HG02970 (cell line): ENCODE measurements around the gene CDC37L1.

ENCODE experiments used
- ATAC-seq: cut with Tn5 transposase; IDR thresholded peaks from one replicate; pipeline ENCODE4 v1.9.1; 2021; ENCODE audit warnings: mild to moderate bottlenecking, moderate library complexity, moderate number of reproducible peaks; ENCODE audit not compliant: unreplicated experiment, low FRiP score

CDC37L1 gene

DNA sequence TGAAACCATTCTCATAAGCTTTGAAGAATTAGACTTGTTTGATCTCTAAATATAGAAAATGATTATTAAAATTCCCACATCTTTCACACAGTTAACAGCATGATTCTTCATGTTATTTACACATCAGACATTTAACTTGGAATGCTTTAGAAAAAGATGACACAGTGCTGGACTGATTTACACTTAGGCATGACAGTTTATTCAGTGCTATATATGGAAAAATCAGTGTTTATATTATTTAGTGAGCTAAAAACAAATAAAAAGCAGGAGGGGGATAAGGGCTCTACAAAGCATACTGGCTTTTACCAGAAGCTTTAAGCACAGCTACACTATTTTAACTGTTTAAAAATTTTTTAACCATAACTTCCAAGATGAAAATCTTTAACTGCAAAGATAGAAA is 30.0 kb downstream of the CDC37L1 start:
- ATAC-seq = no peak

GRCh38 chr9:4713849-4714248 is 34.5 kb downstream of the CDC37L1 start:
- no peak for ATAC-seq

GRCh38 chr9:4714266-4715016 is 35.1 kb downstream of the CDC37L1 start:
- no peak for ATAC-seq

DNA sequence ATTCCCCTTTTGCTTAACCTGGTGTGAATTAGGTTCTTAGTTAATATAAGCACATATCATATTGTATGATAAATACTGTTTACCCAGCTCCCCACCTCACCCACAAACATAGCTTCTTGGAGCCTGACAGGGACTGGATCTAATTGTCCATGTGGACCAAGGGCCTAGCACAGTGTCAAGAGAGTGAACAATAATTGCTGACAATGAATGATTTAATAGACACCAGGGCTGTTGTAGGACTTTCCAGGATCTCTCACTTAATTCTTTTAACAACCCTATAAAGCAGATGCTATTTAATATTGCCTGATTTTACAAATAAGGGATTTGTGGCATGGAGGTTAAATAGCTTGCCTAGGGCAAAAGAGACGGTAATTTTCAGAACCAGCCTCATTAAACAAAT is 36.8 kb downstream of the CDC37L1 start:
- no peak for ATAC-seq

- ATAC-seq = no peak
These were observed 38.4 kb downstream of the CDC37L1 start for GRCh38 chr9:4717815-4718214.

DNA sequence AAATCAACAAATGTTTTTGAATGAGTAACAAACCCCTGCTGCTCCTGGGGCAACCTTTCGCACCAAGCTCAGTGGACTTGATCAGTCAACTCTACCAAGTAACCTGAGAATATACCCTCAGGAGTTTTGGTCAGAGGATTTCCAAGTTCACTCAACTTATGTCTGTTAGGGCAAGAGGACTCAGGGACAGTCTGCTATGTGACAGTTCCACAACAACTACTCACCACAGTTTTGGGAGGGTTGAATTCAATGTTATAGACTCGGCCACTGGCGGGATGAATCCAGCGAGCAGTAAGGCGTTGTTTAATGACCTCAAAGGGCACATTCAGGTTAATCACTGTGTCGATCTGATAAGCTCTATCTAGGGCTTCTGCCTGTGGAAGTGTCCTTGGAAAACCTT is 39.5 kb downstream of the CDC37L1 start:
- no peak for ATAC-seq

DNA sequence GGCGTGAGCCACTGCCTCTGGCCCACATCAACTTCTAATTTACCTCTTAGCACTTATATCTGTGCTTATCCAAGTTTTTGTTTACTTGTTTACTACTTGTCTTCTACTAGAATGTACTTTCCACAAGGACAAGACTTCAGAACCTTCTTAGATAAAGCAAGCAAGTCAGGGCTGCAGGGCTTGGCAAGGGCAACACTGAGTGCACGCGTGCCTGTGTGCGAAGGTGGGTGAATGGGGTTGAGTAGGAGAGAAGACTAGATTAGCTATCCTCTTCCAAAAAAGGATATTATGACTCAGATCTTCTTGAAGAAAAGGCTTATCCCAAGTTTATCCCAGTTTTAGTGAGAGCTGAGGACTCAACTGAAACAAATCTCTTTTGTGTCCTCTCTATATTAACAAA is 42.4 kb downstream of the CDC37L1 start:
- no peak for ATAC-seq

- no peak for ATAC-seq
These were observed 46.5 kb downstream of the CDC37L1 start for GRCh38 chr9:4725706-4726442.

GRCh38 chr9:4727593-4727992 is 48.2 kb downstream of the CDC37L1 start:
- no peak for ATAC-seq

GRCh38 chr9:4732890-4733289 is 53.5 kb downstream of the CDC37L1 start:
- ATAC-seq = no peak

GRCh38 chr9:4734150-4734549 is 54.8 kb downstream of the CDC37L1 start:
- ATAC-seq = no peak

DNA sequence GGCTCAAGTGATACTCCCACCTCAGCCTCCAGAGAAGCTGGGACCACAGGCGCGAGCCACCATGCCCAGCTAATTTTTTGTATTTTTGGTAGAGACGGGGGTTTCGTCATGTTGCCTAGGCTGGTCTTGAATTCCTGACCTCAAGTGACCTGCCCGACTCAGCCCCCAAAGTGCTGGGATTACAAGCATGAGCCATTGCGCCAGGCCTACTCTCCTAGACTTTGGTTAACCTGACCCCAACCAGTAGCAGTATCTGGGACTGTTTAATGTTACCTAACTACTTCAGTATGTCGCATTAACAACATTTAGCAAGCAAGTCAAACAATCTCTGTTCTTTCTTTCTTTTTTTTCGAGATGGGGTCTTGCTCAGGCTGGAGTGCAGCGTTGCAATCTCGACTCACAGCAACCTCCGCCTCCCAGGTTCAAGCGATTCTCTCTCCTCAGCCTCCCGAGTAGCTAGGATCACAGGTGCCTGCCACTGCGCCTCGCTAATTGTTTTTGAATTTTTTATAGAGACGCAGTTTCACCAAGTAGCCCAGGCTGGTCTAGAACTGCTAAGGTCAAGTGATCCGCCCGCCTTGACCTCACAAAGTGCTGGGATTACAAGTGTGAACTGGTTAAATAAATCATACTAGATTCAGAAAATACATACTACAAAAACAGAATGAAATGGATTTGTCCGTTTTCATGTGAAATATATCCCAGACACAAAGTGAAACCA is 59.7 kb downstream of the CDC37L1 start:
- no peak for ATAC-seq

GRCh38 chr9:4739587-4740387 is 60.4 kb downstream of the CDC37L1 start:
- ATAC-seq = no peak

DNA sequence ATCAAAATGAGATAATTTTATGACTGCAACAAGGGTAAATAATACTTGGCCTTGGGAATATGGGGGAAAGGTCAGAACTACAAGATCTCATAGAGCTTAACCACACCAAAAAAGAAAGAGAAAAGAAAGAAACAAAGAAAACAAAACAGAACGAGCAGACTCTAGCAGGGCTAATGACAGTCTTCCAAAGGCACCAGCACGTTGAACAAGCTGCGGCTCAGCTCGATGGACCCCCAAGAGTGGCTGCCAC is 60.9 kb downstream of the CDC37L1 start:
- ATAC-seq = no peak

DNA sequence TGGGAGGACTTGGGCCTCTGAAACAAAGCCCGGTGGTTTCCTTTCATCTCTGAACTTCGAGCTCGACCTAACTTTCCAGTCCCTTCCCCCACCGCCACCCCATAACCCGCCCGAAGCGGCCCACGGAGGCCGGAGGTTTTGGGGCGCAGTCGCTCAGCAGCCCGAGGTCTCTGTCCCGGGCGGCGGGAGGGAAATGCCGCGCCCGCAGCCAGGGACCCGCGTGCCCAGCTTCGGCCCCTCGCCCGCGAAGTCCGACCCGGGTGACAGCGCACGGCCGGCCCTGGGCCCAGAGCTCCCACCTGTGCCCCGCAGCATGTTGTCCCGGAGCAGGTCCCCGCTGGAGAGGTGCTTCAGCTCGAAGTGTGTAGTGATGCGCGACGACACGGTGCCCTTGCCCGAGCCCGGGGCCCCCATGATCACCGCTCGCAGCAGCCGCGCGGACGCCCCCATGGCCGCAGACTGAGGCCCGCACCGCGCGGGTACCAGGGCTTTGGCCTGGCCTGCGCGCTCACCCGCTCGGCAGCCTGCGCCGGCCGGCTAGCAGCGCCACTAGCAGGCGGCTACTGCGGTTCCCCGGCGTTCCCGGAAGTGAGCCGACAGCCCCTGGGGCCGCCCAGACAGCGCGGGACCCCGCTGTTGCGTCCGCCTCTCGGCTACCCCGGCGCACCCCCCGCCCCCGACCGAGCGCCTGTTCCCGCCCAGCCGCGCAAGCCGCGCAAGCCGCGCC is 61.4 kb downstream of the CDC37L1 start, which contains the start of gene AK3:
AK3 (minus strand) TSS at position 565 of the 727 bp plus-strand sequence; CDS start at position 450, 115 bp downstream.
- peak; percentile 84 for ATAC-seq

DNA sequence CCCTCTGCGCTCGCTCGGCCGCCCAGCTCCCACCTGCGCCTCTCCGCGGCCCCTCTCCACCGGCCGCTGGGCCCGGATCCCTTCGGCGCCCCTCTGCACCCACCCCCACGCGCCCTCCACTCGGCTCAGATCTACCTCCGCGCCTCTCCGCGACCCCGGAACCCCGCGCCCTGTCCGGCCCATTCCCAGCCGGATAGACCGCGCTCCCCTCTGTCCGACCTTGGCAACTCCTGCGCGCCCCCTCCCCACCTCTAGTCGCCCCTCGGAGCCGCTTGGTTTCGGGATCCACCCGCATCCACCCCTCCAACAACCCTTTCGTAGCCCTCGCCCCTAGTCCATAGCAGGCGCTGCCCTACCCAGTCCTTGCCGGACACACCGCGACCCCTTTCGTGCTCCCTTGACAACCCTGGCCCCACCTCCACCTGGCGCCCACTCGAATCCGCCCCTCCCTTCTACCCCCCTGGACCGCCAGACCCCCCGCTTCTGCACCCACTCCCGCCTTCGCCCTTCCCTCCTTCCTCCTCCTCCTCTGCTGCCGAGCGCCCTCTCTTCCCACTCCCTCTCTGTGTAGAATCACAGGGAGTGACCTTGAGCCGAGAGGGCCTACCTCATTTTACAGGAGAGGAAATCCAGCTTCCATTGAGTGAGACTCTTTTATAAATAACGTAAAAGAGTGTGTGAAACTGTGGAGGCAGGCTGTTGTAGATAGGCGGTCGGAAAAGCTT is 62.2 kb downstream of the CDC37L1 start:
- no peak for ATAC-seq

DNA sequence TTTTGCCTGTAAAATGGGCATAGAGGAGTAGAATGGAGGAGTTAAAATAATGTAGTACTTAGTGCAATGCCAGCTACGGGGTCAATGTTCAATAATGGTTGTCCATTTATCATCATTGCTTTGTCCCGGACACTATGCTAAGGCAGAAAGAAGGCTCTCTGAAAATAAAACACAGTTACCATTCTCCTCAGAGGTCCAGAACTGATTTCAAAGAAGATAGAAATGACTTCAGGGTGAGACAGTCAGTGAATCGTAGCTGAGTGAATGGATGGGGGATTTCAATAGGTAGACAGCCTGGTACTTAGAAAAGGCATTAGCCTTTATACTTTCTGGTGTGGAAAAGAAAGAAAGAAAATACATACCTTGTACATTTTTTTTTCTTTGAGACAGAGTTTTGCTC is 62.9 kb downstream of the CDC37L1 start:
- ATAC-seq = no peak

GRCh38 chr9:4743131-4743875 is 63.9 kb downstream of the CDC37L1 start:
- ATAC-seq = no peak
